ENCODE results near the gene RPS2.
A peak's percentile ranks its signal among the peaks of the same experiment; 100 is the strongest.
"Not testable (repeated sequence)": the region's sequence is repeated elsewhere in the genome, so short reads cannot be mapped to it uniquely, and the experiment has no call there.

RPS2 gene

GRCh38 chr16:1964506-1965395 lies at the start of gene RPS2:
Gene RPS2 (minus strand): TSS chr16:1964826. CDS start chr16:1964625, 201 bp downstream.
- DNase-seq, result peak; percentile 88

- no peak for DNase-seq
Observed at GRCh38 chr16:2013527-2013926, 48.9 kb upstream of the RPS2 start.

GRCh38 chr16:2011726-2012125 lies 47.1 kb upstream of the RPS2 start:
- not testable (repeated sequence) for DNase-seq

- DNase-seq, result peak; percentile 68
Observed at GRCh38 chr16:2009791-2010510, 45.3 kb upstream of the RPS2 start, which contains the start of gene ZNF598. Gene ZNF598 (minus strand): TSS chr16:2009821.

GRCh38 chr16:2009164-2009711 lies 44.6 kb upstream of the RPS2 start:
- no peak for DNase-seq

GRCh38 chr16:2008631-2009163 lies 44.1 kb upstream of the RPS2 start:
- no peak for DNase-seq

- DNase-seq, result no peak
Observed at GRCh38 chr16:2008009-2008526, 43.4 kb upstream of the RPS2 start.

- no peak for DNase-seq
Observed at GRCh38 chr16:2007081-2007836, 42.6 kb upstream of the RPS2 start.

- no peak for DNase-seq
Observed at GRCh38 chr16:2006317-2006716, 41.7 kb upstream of the RPS2 start.

GRCh38 chr16:2005646-2006045 lies 41.0 kb upstream of the RPS2 start:
- no peak for DNase-seq

- DNase-seq, result no peak
Observed at GRCh38 chr16:2004795-2005517, 40.3 kb upstream of the RPS2 start.

GRCh38 chr16:2003827-2004641 lies 39.4 kb upstream of the RPS2 start:
- DNase-seq, result peak; percentile 78

- DNase-seq, result no peak
Observed at GRCh38 chr16:2003231-2003826, 38.7 kb upstream of the RPS2 start.

GRCh38 chr16:2002406-2003230 lies 38.0 kb upstream of the RPS2 start:
- no peak for DNase-seq

- DNase-seq, result no peak
Observed at GRCh38 chr16:2001456-2002355, 37.1 kb upstream of the RPS2 start.

- no peak for DNase-seq
Observed at GRCh38 chr16:2001035-2001434, 36.4 kb upstream of the RPS2 start.

GRCh38 chr16:1999866-2000514 lies 35.4 kb upstream of the RPS2 start:
- no peak for DNase-seq
